Stimulated activated naive CD8-positive, alpha-beta T cell treated with anti-CD3 and anti-CD28 coated beads, Interleukin-15, Interleukin-2, amounts not matched to agents 100 ng/mL and 50 ng/mL, for 24 hours (primary cell): ENCODE measurements around the gene SLC16A14.
A peak's percentile ranks its signal among the peaks of the same experiment; 100 is the strongest.

Experiments used
- H3K27ac Mint-ChIP-seq: one replicate; pipeline ENCODE4 v1.8.0; 2021; ENCODE audit warnings: mild to moderate bottlenecking, mixed read lengths
- H3K27me3 Mint-ChIP-seq: one replicate; pipeline ENCODE4 v1.8.0; 2021; ENCODE audit warnings: mixed read lengths
- H3K36me3 Mint-ChIP-seq: one replicate; pipeline ENCODE4 v1.8.0; 2021; ENCODE audit warnings: low read depth, mixed read lengths
- H3K4me1 Mint-ChIP-seq: one replicate; pipeline ENCODE4 v1.8.0; 2021; ENCODE audit warnings: low read depth, mixed read lengths
- H3K4me3 Mint-ChIP-seq: one replicate; pipeline ENCODE4 v1.8.0; 2021; ENCODE audit warnings: mild to moderate bottlenecking, mixed read lengths
- H3K9me3 Mint-ChIP-seq: one replicate; pipeline ENCODE4 v1.8.0; 2021; ENCODE audit warnings: mixed read lengths

Gene SLC16A14

GRCh38 chr2:230053753-230054478 lies 14.8 kb downstream of the SLC16A14 start:
- Mint-ChIP-seq H3K9me3 (no peaks in the 10 kb centered on the region), H3K4me1 (peaks cover 26% of the 10 kb centered on the region), H3K4me3 (no peak overlapping the region), H3K27ac (peak overlapping the region; percentile 26), H3K36me3 (peaks cover 4% of the 10 kb centered on the region), H3K27me3 (no peaks in the 10 kb centered on the region)

- Mint-ChIP-seq H3K4me3 (no peak overlapping the region), H3K27ac (peak overlapping the region; percentile 55), H3K4me1 (peaks cover 32% of the 10 kb centered on the region), H3K9me3 (no peaks in the 10 kb centered on the region), H3K36me3 (no peaks in the 10 kb centered on the region), H3K27me3 (no peaks in the 10 kb centered on the region)
These were observed 16.4 kb downstream of the SLC16A14 start for GRCh38 chr2:230052299-230052698.

- Mint-ChIP-seq H3K4me1 (peaks cover 32% of the 10 kb centered on the region), H3K27me3 (no peaks in the 10 kb centered on the region), H3K4me3 (no peak overlapping the region), H3K36me3 (no peaks in the 10 kb centered on the region), H3K27ac (no peak overlapping the region), H3K9me3 (no peaks in the 10 kb centered on the region)
These were observed 18.6 kb downstream of the SLC16A14 start for GRCh38 chr2:230050136-230050535.

- Mint-ChIP-seq H3K27me3 (no peaks in the 10 kb centered on the region), H3K4me1 (peaks cover 17% of the 10 kb centered on the region), H3K27ac (no peak overlapping the region), H3K9me3 (no peaks in the 10 kb centered on the region), H3K36me3 (no peaks in the 10 kb centered on the region), H3K4me3 (no peak overlapping the region)
These were observed 20.6 kb downstream of the SLC16A14 start for GRCh38 chr2:230048010-230048671.

GRCh38 chr2:230046491-230046890 lies 22.2 kb downstream of the SLC16A14 start:
- no peaks in the 10 kb centered on the region for H3K9me3 Mint-ChIP-seq
- no peak overlapping the region for H3K4me3 Mint-ChIP-seq
- peaks cover 7% of the 10 kb centered on the region for H3K4me1 Mint-ChIP-seq
- H3K27ac Mint-ChIP-seq: no peak overlapping the region
- H3K27me3 Mint-ChIP-seq: no peaks in the 10 kb centered on the region
- no peaks in the 10 kb centered on the region for H3K36me3 Mint-ChIP-seq

GRCh38 chr2:230043461-230043860 lies 25.3 kb downstream of the SLC16A14 start:
- Mint-ChIP-seq H3K4me1 (peaks cover 5% of the 10 kb centered on the region), H3K9me3 (no peaks in the 10 kb centered on the region), H3K27ac (no peak overlapping the region), H3K27me3 (no peaks in the 10 kb centered on the region), H3K4me3 (no peak overlapping the region), H3K36me3 (no peaks in the 10 kb centered on the region)

- no peaks in the 10 kb centered on the region for H3K9me3 Mint-ChIP-seq
- H3K4me1 Mint-ChIP-seq: peaks cover under 1% of the 10 kb centered on the region
- H3K36me3 Mint-ChIP-seq: no peaks in the 10 kb centered on the region
- H3K27ac Mint-ChIP-seq: peak overlapping the region; percentile 17
- no peaks in the 10 kb centered on the region for H3K27me3 Mint-ChIP-seq
- no peak overlapping the region for H3K4me3 Mint-ChIP-seq
These were observed 25.7 kb downstream of the SLC16A14 start for GRCh38 chr2:230043025-230043424.

- no peaks in the 10 kb centered on the region for H3K9me3 Mint-ChIP-seq
- no peaks in the 10 kb centered on the region for H3K4me1 Mint-ChIP-seq
- no peak overlapping the region for H3K27ac Mint-ChIP-seq
- H3K27me3 Mint-ChIP-seq: no peaks in the 10 kb centered on the region
- no peak overlapping the region for H3K4me3 Mint-ChIP-seq
- no peaks in the 10 kb centered on the region for H3K36me3 Mint-ChIP-seq
These were observed 26.5 kb downstream of the SLC16A14 start for GRCh38 chr2:230042195-230042594.

- H3K27ac Mint-ChIP-seq: no peak overlapping the region
- H3K4me1 Mint-ChIP-seq: no peaks in the 10 kb centered on the region
- no peaks in the 10 kb centered on the region for H3K9me3 Mint-ChIP-seq
- H3K4me3 Mint-ChIP-seq: no peak overlapping the region
- no peaks in the 10 kb centered on the region for H3K27me3 Mint-ChIP-seq
- H3K36me3 Mint-ChIP-seq: no peaks in the 10 kb centered on the region
These were observed 45.4 kb downstream of the SLC16A14 start for GRCh38 chr2:230023313-230023712.

GRCh38 chr2:230019742-230020141 lies 49.0 kb downstream of the SLC16A14 start:
- Mint-ChIP-seq H3K27ac (no peak overlapping the region), H3K4me3 (no peak overlapping the region), H3K4me1 (no peaks in the 10 kb centered on the region), H3K9me3 (no peaks in the 10 kb centered on the region), H3K27me3 (no peaks in the 10 kb centered on the region), H3K36me3 (no peaks in the 10 kb centered on the region)

GRCh38 chr2:230018153-230018552 lies 50.6 kb downstream of the SLC16A14 start:
- Mint-ChIP-seq H3K4me1 (no peaks in the 10 kb centered on the region), H3K27me3 (no peaks in the 10 kb centered on the region), H3K9me3 (no peaks in the 10 kb centered on the region), H3K4me3 (no peak overlapping the region), H3K36me3 (no peaks in the 10 kb centered on the region), H3K27ac (no peak overlapping the region)

GRCh38 chr2:230016844-230017243 lies 51.9 kb downstream of the SLC16A14 start:
- Mint-ChIP-seq H3K4me3 (no peak overlapping the region), H3K36me3 (no peaks in the 10 kb centered on the region), H3K27ac (no peak overlapping the region), H3K4me1 (no peaks in the 10 kb centered on the region), H3K27me3 (no peaks in the 10 kb centered on the region), H3K9me3 (no peaks in the 10 kb centered on the region)

GRCh38 chr2:230012267-230012884 lies 56.3 kb downstream of the SLC16A14 start:
- H3K27ac Mint-ChIP-seq: no peak overlapping the region
- peaks cover 6% of the 10 kb centered on the region for H3K4me1 Mint-ChIP-seq
- no peak overlapping the region for H3K4me3 Mint-ChIP-seq
- H3K9me3 Mint-ChIP-seq: no peaks in the 10 kb centered on the region
- H3K27me3 Mint-ChIP-seq: no peaks in the 10 kb centered on the region
- no peaks in the 10 kb centered on the region for H3K36me3 Mint-ChIP-seq

GRCh38 chr2:230011617-230012016 lies 57.1 kb downstream of the SLC16A14 start:
- no peak overlapping the region for H3K27ac Mint-ChIP-seq
- H3K9me3 Mint-ChIP-seq: no peaks in the 10 kb centered on the region
- no peaks in the 10 kb centered on the region for H3K36me3 Mint-ChIP-seq
- H3K4me3 Mint-ChIP-seq: no peak overlapping the region
- H3K4me1 Mint-ChIP-seq: peaks cover 6% of the 10 kb centered on the region
- no peaks in the 10 kb centered on the region for H3K27me3 Mint-ChIP-seq

- peaks cover 6% of the 10 kb centered on the region for H3K4me1 Mint-ChIP-seq
- no peak overlapping the region for H3K27ac Mint-ChIP-seq
- H3K9me3 Mint-ChIP-seq: no peaks in the 10 kb centered on the region
- H3K36me3 Mint-ChIP-seq: no peaks in the 10 kb centered on the region
- no peaks in the 10 kb centered on the region for H3K27me3 Mint-ChIP-seq
- H3K4me3 Mint-ChIP-seq: no peak overlapping the region
These were observed 58.2 kb downstream of the SLC16A14 start for GRCh38 chr2:230010501-230010900.
